Gastroesophageal sphincter (tissue), 3 donors: ENCODE data around the gene ANO4.

ENCODE experiments used
- CTCF ChIP-seq, 4 experiments: fragments of 200-600 bp in 2 of 4; fragments of 450-650 bp in 2 of 4; sonication (generic) in 1 of 4; IDR thresholded peaks; one replicate each; pipeline ENCODE4 v1.5.1; 2017 to 2019; ENCODE audit warnings: antibody characterized with exemption in 4 of 4, mild to moderate bottlenecking in 2 of 4, moderate library complexity in 2 of 4
- POLR2A ChIP-seq, 2 donors: fragments of 450-650 bp; IDR thresholded peaks; one replicate each; pipeline ENCODE4 v1.6.1; 2017; ENCODE audit warnings: antibody characterized with exemption in 2 of 2, mild to moderate bottlenecking in 2 of 2, moderate library complexity in 1 of 2
- POLR2AphosphoS5 ChIP-seq: sonication (generic); formaldehyde crosslinking; IDR thresholded peaks from one replicate; pipeline ENCODE4 v1.6.1; 2017; ENCODE audit warnings: antibody characterized with exemption

GRCh38 chr12:101127521-101128219, 333.1 kb downstream of the ANO4 start:
- TF ChIP-seq POLR2A (IDR thresholded peaks at IDR 0.05) (no peak), CTCF (IDR thresholded peaks at IDR 0.05) (no peak), POLR2AphosphoS5 (no peak)
